GM18520 (cell line): ENCODE measurements around the gene IGFN1.

Experiments
- ATAC-seq: cut with Tn5 transposase; IDR thresholded peaks from one replicate; pipeline ENCODE4 v1.9.1; 2021; ENCODE audit not compliant: unreplicated experiment

Gene IGFN1

DNA sequence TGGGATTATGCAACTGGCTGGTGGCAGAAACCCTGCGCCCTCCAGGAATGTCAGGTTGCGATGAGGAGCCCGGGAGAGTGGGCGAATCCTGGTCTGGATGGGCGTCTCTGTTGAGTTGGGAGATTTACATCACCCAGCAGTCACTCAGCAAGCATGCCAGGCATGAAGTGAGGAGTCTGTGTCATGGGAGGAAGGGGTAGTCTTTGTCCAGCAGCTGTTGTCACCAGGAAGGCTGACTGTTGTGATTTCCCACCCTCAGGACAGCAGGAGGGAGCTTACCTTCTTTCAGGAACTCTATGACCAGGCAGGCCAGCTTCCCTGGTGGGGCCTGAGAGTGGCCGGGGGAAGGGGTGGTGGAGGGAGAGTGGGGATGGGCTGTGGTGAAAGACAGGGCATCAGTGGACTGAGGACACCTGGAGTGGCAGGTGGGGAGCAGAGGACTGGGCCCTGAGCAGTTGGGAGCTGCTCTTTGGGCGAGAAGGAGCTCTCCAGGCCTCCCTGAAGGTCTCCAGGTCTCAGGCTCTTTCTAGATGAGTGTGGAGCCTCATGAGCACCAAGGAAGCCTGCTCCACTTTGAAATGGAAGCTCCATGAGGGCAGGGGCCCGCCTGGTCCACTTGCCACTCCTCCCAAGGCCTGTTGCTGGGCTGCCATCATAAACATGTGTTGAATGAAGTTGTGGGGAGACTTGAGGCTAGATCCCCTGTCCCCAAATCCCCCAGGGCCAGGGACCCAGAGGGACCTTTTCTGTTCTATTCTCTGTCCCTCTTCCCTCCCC, 71.3 kb downstream of the IGFN1 start:
- ATAC-seq: no peak

DNA sequence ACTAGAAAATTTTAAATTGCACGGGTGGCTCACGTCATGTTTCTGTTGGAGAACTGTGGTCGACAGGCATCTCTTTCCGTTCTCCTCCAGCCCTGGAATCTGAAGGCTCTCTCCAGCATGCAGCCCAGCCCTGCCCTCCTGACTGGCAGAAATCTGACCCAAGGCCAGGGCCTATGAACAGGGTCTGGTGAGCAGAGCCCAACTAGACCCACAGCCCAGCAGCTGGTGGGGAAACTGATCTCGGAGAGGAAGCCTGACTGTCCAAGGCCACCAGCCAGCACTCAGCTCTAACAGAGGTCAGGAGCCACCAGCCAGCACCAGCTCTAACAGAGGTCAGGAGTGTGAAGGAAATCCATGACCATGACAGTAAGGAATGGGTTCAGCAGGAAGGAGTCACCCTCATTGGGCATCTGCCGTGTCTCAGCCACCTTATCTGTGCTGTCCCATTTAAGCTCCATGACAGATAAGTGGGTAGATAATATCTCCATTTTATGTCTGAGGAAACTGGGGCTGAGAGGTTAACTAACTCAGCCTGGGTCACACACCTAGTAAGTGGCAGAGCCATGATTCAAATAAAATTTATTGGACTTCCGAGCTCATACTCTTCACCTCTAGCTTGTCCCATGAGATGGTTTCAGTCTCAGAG, 72.5 kb downstream of the IGFN1 start:
- no peak for ATAC-seq

DNA sequence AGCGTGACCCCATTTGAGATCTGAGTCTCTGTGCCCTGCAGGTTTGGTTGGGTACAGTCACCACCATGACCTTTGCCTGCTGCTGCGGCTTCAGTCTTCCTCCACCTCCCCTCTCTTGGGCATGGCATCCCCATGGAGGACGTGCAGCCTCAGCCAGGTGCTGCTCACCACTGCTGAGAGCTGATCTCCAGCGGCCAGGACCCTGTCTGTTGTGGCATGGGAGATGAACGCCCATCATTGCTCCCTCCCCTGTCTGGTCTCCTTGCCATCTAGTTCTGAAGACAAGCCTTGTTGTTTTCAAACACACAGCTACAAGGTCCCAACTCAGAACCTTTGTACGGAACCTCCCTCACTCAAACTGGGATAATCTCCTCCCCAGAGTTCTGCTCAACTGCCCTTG, 73.4 kb downstream of the IGFN1 start:
- ATAC-seq: no peak

DNA sequence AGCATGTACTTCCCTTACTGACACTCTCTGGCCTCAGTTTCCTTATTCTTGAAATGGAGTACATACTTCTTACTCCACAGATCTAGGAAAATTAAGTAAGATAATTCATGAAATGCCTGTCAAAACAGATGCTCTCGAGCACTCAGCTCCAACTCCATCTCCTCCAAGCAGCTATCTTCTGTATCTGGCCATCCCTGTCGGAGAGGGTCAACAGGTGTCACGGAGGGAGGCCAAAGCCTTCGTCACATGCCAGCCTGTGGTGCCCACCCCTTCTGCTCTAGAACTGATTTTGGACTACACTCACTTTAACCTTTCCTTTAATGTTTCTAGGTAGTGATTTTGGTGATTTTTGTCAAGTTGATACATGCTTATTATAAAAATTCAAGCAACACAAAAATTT, 73.9 kb downstream of the IGFN1 start:
- ATAC-seq: no peak

DNA sequence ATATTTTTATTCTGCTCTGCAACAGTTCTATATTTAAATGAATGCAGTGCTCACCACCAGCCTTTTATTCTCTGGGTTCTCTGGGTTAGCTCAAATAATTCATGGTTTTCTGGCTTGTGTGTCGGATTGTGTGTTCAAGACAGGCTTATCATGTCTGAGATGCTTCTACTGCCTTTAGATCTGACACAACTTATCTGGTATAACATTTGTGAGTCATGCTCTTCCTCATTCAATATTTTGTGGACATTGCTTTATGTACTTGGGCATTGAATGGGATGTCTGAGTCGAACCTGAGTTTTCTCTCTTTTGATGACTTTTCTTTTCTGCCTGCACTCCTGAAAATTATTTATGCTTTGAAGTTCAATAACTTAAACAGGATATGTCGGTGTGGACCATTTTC, 75.1 kb downstream of the IGFN1 start:
- no peak for ATAC-seq

DNA sequence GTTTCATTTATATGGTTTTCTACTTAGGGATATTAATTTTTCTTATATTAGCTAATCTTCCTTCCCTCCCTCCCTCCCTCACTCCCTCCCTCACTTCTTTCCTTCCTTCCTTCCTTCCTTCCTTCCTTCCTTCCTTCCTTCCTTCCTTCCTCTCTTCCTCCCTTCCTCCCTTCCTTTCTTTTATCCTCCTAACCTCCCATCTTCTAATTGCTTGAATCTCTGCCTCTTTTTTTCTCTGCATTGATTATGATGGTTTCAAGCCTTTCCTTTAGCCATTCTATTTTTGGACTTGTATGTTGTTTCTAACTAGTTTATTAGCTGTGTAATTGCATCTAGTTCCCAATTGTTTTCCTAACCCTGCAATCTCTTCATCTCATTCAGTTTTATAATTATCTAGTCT, 75.7 kb downstream of the IGFN1 start:
- no peak for ATAC-seq

DNA sequence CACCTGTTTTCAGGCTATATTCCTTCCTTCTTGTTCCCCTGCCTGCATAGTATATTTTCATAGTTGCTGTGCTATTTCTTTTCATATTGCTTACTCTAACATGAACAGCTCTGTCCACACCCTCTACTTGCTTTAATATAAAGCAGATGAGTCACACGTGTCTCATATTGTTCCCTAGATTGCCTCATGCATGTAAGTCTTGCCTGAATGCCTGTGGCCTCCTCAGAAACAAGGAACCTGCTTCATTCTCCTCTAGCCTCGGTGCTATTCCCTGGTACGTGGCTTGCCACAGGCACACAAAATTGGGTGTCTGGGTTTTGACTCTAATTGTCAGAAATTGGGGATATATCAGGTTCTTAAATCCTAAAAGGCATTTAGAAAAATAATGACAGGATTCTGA, 76.2 kb downstream of the IGFN1 start:
- no peak for ATAC-seq

DNA sequence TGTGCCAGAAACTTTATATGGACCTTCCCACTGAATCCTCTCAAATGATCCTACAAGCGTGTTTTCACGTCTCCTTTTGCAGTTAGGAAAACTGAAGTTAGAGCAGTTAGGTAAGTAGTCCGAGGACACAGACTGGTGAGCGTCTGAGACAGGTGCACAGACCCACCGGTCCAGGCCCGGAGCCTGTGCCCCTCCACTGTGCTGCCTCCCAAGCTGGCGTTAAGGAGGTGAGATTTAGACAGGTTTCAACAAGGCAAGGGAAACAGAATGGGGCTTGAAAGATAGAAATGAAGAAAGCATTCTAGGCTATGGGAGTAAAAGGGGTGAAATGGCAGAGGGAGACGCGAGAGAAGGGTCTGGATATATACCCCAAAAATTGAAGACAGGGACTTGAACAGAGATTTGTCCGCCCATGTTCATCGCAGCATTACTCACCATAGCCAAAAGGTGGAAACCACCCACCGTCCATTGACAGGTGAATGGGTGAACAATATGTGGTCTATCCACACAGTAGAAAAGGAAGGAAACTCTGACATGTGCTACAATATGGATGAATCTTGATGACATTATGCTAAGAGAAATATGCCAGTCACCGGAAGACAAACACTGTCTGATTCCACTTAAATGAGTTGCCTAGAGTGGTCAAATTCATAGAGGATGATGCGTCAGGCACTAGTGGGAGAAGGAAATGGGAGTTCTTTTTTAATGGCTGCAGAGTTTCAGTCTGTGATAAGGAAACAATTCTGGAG, 77.0 kb downstream of the IGFN1 start:
- no peak for ATAC-seq

DNA sequence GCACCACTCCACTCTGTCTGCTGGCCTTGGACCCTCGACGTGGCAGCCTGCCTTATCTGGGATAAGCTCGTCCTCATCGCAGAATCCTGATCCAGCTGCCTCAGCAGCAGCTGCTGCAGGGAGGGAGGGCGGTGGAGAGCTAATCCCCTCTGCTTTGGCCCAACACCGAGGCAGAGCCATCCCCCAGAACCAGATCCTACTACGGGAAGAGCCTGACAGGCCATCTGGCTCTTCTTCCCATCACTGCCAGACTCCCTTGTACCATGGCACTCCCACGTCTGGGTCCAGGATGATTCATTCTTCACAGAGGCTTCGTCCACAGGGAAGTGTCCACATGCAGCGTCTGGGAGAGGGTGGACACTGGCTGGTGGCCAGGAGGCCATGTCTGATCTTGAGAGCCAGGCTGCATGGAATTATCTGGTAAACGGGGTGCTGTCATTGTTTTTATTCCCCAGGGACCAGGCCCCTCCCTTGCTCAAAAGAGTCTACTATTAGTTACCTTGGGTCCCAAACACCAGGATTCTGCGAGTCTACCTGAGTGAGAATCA, 78.1 kb downstream of the IGFN1 start:
- no peak for ATAC-seq

DNA sequence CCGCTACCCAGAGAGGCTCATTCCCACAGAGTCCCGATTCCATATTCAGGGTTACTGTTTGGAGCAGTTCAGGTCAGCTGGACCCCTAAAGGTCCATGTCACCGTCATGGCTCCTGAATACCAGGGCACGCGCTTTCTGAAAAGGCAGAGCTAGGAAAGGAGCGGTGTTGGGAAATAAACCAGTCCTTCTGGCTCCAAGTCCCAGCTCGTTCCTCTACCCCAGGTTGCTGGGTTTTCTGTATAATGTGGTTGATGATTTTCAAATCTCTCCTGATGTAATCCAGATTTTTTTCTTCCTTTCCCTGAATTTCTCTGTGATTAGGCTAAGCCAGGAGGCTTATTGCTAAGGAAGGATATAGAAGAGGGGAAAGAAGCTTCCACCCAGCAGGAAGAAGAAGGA, 78.7 kb downstream of the IGFN1 start:
- ATAC-seq: no peak

DNA sequence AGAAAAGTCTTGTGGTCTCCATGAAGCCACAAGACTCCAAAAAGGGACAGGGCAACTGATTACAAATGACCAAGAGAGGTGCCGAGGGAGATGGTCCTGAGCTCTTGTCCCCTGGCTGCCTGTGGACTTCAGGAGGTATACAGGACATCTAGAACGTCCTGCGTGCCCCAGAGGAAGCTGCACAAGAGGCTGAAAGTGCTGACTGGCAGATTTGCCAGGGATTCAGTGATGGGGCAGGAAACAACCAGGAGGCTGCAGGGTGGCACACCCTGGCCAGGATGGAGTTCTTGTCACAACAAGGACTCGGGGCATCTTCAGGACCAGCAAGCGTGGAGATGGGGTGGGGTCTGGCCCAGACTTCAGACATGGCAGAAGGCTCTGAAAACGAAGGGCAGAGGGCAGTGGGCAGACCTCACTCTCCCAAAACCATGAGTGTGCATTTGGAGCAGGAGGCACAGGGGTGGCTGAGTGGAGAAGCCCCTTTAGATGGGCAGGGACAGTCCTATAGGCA, 79.3 kb downstream of the IGFN1 start:
- no peak for ATAC-seq

DNA sequence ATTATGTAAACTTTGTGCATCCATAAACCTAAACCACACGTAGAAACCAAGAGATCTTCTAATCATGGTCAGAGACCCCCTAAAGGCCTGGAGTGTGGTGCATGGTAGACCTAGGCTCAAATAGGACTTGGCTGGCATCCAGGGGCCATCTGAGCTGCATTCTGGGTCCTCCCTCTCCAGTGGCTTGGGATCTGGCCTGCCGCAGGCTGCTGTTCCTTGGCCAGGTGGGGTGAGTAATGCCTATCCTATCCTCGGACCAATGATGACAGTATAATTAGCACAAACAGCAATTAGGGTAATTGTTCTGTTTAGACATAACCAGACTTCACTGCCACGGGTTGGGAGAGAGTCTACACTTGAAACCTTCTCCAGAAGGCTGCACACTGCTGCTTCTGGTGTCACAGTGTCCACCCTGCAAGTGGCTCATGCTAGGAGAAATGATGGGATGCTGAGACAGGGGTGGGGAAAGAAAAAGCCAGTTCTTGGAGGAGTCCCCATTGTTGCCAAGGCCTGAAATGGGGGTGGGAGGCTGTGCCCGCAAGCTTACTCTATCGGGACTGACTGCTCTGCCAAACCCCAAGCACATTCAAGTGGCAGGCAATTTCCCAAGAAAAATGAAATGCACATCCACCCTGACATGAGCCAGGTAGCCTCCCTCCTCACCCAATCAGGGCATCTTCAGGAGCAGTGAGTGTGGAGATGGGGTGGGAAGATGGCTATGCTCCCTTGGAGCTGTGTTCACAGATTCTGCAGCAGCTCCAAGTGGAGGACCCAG, 80.2 kb downstream of the IGFN1 start:
- no peak for ATAC-seq

DNA sequence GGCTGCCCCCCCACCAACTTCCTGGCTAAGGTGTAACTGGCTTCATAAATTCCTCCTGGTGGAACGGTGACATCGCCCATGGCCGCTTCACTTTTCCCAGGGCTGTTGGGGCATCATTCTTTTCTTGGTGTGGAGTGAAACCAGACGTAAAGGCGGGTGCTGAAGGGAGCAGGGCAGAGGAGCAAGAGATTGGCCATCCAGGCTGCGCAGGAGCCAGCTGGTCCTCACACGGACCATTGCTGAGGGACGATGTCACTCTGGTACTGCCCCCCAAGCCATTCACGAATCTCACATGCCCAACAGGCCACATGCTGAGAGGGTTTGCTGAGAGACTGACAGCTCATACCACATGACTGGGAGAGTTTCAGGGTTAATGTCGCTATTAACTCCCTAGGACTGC, 82.2 kb downstream of the IGFN1 start:
- ATAC-seq: no peak

DNA sequence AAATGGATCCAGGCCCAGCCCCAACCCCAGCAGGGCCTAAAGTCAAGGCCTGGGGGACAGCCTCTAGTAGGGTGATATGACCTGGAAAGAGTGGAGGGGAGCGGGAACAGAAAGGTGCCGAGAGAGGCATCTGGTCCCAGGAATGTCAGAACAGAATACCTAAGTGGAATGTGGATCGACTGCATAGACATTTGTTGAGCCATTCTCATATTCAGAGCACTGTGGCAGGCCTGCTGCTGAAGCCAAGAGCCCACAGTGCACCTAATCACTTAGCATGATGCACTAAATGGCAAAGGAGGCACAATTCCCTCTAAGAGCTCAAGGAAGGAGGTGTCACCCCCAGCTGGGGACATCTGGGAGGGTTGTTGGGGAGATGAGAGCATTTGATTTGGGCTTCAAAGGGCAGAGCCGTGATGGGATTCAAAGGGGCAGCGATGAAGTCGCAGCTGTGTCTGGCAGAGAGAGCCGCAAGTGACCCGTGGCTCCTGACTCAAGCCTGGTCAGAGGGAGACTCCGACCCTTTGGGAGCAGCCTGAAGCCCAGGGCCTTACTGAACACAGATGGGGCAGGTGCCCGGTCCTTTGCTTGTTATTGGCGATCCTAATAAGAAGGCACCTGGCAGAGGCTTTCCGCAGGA, 84.1 kb downstream of the IGFN1 start:
- ATAC-seq: no peak

DNA sequence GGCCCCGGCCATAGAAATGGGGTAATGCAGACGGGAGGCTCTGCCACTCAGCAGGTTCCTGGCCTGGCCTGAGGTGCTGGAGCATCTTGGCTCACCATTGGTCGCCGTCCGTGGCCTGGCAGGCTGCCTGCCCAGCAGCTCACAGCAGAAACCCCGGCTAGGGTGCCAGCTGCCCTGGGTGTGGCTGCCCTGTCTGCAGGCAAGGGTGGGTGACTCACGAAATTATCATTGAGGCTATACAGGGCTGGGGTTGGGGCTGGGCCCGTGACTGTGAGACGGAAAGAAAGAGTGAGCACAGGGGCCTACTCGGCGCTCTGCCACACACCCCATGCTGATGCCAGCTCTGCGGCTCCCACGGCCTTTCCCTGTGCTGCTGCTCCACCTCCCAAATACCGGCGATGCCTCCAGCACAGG, 84.6 kb downstream of the IGFN1 start:
- ATAC-seq: no peak

DNA sequence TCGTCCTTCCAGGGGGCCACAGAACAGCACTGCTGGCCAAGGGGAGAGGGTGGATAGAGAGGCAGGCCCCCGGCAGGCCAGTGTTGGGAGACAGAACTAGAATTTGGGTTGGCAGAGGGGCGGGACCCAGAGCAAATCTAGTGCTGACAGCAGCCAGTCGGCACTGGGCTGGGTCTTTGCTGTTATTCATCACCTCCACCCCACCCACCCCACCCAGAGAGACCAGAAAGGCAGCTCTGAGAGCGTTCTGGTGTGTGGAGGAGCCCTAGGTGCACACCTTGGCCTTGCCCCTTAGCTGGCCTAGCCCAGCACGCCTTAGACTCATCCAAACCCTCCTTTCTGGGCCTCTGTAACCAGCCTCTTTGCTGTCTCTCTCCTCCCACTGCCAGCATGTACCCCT, 86.3 kb downstream of the IGFN1 start:
- no peak for ATAC-seq

DNA sequence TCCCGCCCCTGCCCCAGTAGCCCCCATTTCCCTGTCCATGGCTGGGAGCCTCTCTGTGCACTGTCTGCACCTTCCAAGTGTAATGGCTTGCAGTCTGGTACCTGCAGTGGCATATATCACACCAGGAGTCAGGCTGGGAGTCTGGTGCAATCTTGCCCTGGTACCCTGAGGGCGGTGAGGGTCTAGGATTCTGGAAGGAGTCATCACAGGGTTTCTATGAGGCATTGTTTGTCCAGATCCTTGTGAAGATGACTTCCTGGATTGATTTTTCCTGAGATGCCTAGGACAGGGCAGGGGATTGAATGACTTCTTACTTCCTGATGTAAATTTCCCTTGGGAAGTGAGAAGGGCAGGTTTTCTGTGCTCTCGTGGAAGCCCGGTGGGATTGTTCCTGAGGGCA, 86.8 kb downstream of the IGFN1 start:
- no peak for ATAC-seq
